ENCODE data around the gene CHD5. TPM values are rescaled to one million over a fixed set of nuclear protein-coding genes. Genes with fewer than 3 reads are reported as not detected.

CHD5 gene
- total RNA-seq, 1 experiment from 2014 or later: 0.39 TPM

GRCh38 chr1:6096243-6097116 is 83.6 kb downstream of the CHD5 start:
- ChIA-PET POLR2A (no interaction called here), CTCF (no interaction called here)
- H3K36me3 ChIP-seq (ENCODE audit: control insufficient read depth, insufficient read depth, low read length): no peaks in the 10 kb centered on the region

GRCh38 chr1:6095511-6096242 is 84.4 kb downstream of the CHD5 start:
- H3K36me3 ChIP-seq (ENCODE audit: control insufficient read depth, insufficient read depth, low read length): no peaks in the 10 kb centered on the region
- no peaks in the 10 kb centered on the region for H3K27me3 Mint-ChIP-seq (ENCODE audit: insufficient read depth, unreplicated experiment)
- H3K27ac Mint-ChIP-seq (ENCODE audit: unreplicated experiment): no peak overlapping the region
- POLR2A ChIA-PET: no interaction called here
- no TSS peak for BruUV-seq (replicated peaks)
- H3K4me1 ChIP-seq: no peaks in the 10 kb centered on the region
- H3K36me3 Mint-ChIP-seq (ENCODE audit: insufficient read depth, unreplicated experiment): no peaks in the 10 kb centered on the region
- no peak for TF ChIP-seq CTCF (IDR thresholded peaks at IDR 0.05; ENCODE audit: insufficient read depth in 1 of 2, low read depth in 1 of 2, low read length in 1 of 2, severe bottlenecking in 1 of 2, unreplicated experiment in 1 of 2)
- DNase-seq: no peak
- no peaks in the 10 kb centered on the region for H3K27me3 ChIP-seq (replicated peaks; ENCODE audit: control insufficient read depth, insufficient read depth, low read length)
- H3K4me3 Mint-ChIP-seq (ENCODE audit: unreplicated experiment): no peak overlapping the region
- H3K4me3 ChIP-seq (ENCODE audit: low read depth, low read length): no peak overlapping the region
- no peaks in the 10 kb centered on the region for H3K9me3 ChIP-seq
- H3K4me1 Mint-ChIP-seq (ENCODE audit: low read depth, unreplicated experiment): no peaks in the 10 kb centered on the region
- CTCF ChIA-PET: no interaction called here
- intact Hi-C loops (cut with micrococcal nuclease; ENCODE audit: unreplicated experiment): no loop called here
- H3K9me3 Mint-ChIP-seq (ENCODE audit: unreplicated experiment): no peaks in the 10 kb centered on the region

More at GRCh38 chr1:6096243-6097116, 83.6 kb downstream of the CHD5 start:
- Mint-ChIP-seq H3K4me1 (ENCODE audit: low read depth, unreplicated experiment) (no peaks in the 10 kb centered on the region), H3K9me3 (ENCODE audit: unreplicated experiment) (no peaks in the 10 kb centered on the region), H3K27me3 (ENCODE audit: insufficient read depth, unreplicated experiment) (no peaks in the 10 kb centered on the region), H3K27ac (ENCODE audit: unreplicated experiment) (no peak overlapping the region), H3K36me3 (ENCODE audit: insufficient read depth, unreplicated experiment) (no peaks in the 10 kb centered on the region), H3K4me3 (ENCODE audit: unreplicated experiment) (no peak overlapping the region)
- TF ChIP-seq CTCF (IDR thresholded peaks at IDR 0.05; ENCODE audit: insufficient read depth in 1 of 2, low read depth in 1 of 2, low read length in 1 of 2, severe bottlenecking in 1 of 2, unreplicated experiment in 1 of 2): no peak
- Histone ChIP-seq H3K27me3 (replicated peaks; ENCODE audit: control insufficient read depth, insufficient read depth, low read length) (no peaks in the 10 kb centered on the region), H3K9me3 (no peaks in the 10 kb centered on the region), H3K4me1 (no peaks in the 10 kb centered on the region), H3K4me3 (ENCODE audit: low read depth, low read length) (no peak overlapping the region)
- BruUV-seq (replicated peaks): no TSS peak
- DNase-seq: no peak
- intact Hi-C loops (cut with micrococcal nuclease; ENCODE audit: unreplicated experiment): no loop called here

GRCh38 chr1:6094801-6095505 is 85.2 kb downstream of the CHD5 start:
- ChIA-PET CTCF (no interaction called here), POLR2A (no interaction called here)
- H3K27me3 ChIP-seq (replicated peaks; ENCODE audit: control insufficient read depth, insufficient read depth, low read length): no peaks in the 10 kb centered on the region
- no peak for TF ChIP-seq CTCF (IDR thresholded peaks at IDR 0.05; ENCODE audit: insufficient read depth in 1 of 2, low read depth in 1 of 2, low read length in 1 of 2, severe bottlenecking in 1 of 2, unreplicated experiment in 1 of 2)
- no TSS peak for BruUV-seq (replicated peaks)
- no peak overlapping the region for H3K4me3 ChIP-seq (ENCODE audit: low read depth, low read length)
- no peak overlapping the region for H3K4me3 Mint-ChIP-seq (ENCODE audit: unreplicated experiment)
- H3K4me1 ChIP-seq: no peaks in the 10 kb centered on the region
- no peaks in the 10 kb centered on the region for H3K27me3 Mint-ChIP-seq (ENCODE audit: insufficient read depth, unreplicated experiment)
- intact Hi-C loops (cut with micrococcal nuclease; ENCODE audit: unreplicated experiment): no loop called here
- no peak for DNase-seq
- H3K27ac Mint-ChIP-seq (ENCODE audit: unreplicated experiment): no peak overlapping the region
- no peaks in the 10 kb centered on the region for H3K36me3 ChIP-seq (ENCODE audit: control insufficient read depth, insufficient read depth, low read length)
- H3K4me1 Mint-ChIP-seq (ENCODE audit: low read depth, unreplicated experiment): no peaks in the 10 kb centered on the region
- no peaks in the 10 kb centered on the region for H3K9me3 ChIP-seq
- H3K36me3 Mint-ChIP-seq (ENCODE audit: insufficient read depth, unreplicated experiment): no peaks in the 10 kb centered on the region
- no peaks in the 10 kb centered on the region for H3K9me3 Mint-ChIP-seq (ENCODE audit: unreplicated experiment)
